Vagina (tissue), 2 donors: ENCODE data around the gene GFAP. TPM values are rescaled to one million over a fixed set of nuclear protein-coding genes. Genes with fewer than 3 reads are reported as not detected.
A peak's percentile ranks its signal among the peaks of the same experiment; 100 is the strongest.

ENCODE experiments used
- DNase-seq, 2 donors: peaks; one replicate each; pipeline ENCODE4 v3.0.0-alpha.2; 2017; ENCODE audit errors: extremely low spot score in 2 of 2
- H3K27ac ChIP-seq: fragments of 200-600 bp; sonication (generic); one replicate; pipeline ENCODE4 v1.5.1; 2019
- H3K27me3 ChIP-seq: fragments of 200-600 bp; sonication (generic); one replicate; pipeline ENCODE4 v1.5.1; 2019
- H3K36me3 ChIP-seq, 2 donors: fragments of 200-600 bp; sonication (generic); one replicate each; pipeline ENCODE4 v1.5.1; 2017 to 2019
- H3K4me1 ChIP-seq: fragments of 200-600 bp; sonication (generic); one replicate; pipeline ENCODE4 v1.5.1; 2019
- H3K4me3 ChIP-seq, 2 donors: fragments of 200-600 bp; sonication (generic); 1 replicate in 1 of 2; 2 replicates in 1 of 2; pipeline ENCODE4 v1.5.1; 2016 to 2019
- H3K9me3 ChIP-seq: fragments of 200-600 bp; sonication (generic); one replicate; pipeline ENCODE4 v1.5.1; 2019
- CTCF ChIP-seq, 3 experiments: fragments of 450-650 bp in 2 of 3; fragments of 200-600 bp in 1 of 3; sonication (generic) in 1 of 3; IDR thresholded peaks; one replicate each; pipeline ENCODE4 v1.5.1; 2017 to 2019; ENCODE audit warnings: antibody characterized with exemption in 3 of 3, mild to moderate bottlenecking in 2 of 3, moderate library complexity in 2 of 3
- POLR2A ChIP-seq, 2 donors: fragments of 450-650 bp; IDR thresholded peaks; one replicate each; pipeline ENCODE4 v1.6.1; 2017; ENCODE audit warnings: antibody characterized with exemption in 2 of 2, mild to moderate bottlenecking in 2 of 2, moderate library complexity in 2 of 2
- POLR2AphosphoS5 ChIP-seq, 2 donors: sonication (generic); formaldehyde crosslinking; IDR thresholded peaks; one replicate each; pipeline ENCODE4 v1.9.0; 2017; ENCODE audit warnings: antibody characterized with exemption in 2 of 2, mild to moderate bottlenecking in 2 of 2, low read depth in 1 of 2; ENCODE audit not compliant: insufficient read depth in 1 of 2
- intact Hi-C: fragments of 100-400 bp; cut with DNase I; formaldehyde crosslinking; loops from one replicate; pipeline ENCODE4 v1.15.1; 2023
- total RNA-seq: library from RNA; depleted of rRNA; stranded (reverse); fragments of >200 nt; gene quantifications from one replicate; pipeline ENCODE4 v1.2.3, GENCODE V29; 2016

Gene GFAP
- not detected for total RNA-seq

- Histone ChIP-seq H3K4me1 (peaks cover 23% of the 10 kb centered on the region), H3K36me3 (no peaks in the 10 kb centered on the region), H3K4me3 (no peak within 1 kb of the TSS), H3K9me3 (no peaks in the 10 kb centered on the region), H3K27me3 (no peaks in the 10 kb centered on the region), H3K27ac (no peak within 1 kb of the TSS)
- intact Hi-C loops, result loop anchor here (10.0 kb wide), 1 partner anchor 189 kb away; no protein-coding TSS in a partner anchor
- TF ChIP-seq POLR2AphosphoS5 (IDR thresholded peaks at IDR 0.05; ENCODE audit: insufficient read depth in 1 of 2, low read depth in 1 of 2), result no peak
- TF ChIP-seq CTCF (IDR thresholded peaks at IDR 0.05), result no peak
- no peak for TF ChIP-seq POLR2A (IDR thresholded peaks at IDR 0.05)
- DNase-seq, result no peak
These were observed at the start of gene GFAP for GRCh38 chr17:44915321-44915726. GFAP (minus strand) TSS chr17:44915500; CDS start chr17:44915486, 14 bp downstream.

- H3K4me1 ChIP-seq, result peaks cover 15% of the 10 kb centered on the region
- no peaks in the 10 kb centered on the region for H3K36me3 ChIP-seq
- H3K4me3 ChIP-seq, result no peak overlapping the region
- TF ChIP-seq POLR2AphosphoS5 (IDR thresholded peaks at IDR 0.05; ENCODE audit: insufficient read depth in 1 of 2, low read depth in 1 of 2), result no peak
- TF ChIP-seq CTCF (IDR thresholded peaks at IDR 0.05), result no peak
- no peak for TF ChIP-seq POLR2A (IDR thresholded peaks at IDR 0.05)
- no peaks in the 10 kb centered on the region for H3K27me3 ChIP-seq
- no peaks in the 10 kb centered on the region for H3K9me3 ChIP-seq
- DNase-seq, result no peak
- intact Hi-C loops, result no loop called here
- H3K27ac ChIP-seq, result no peak overlapping the region
These were observed 46.6 kb upstream of the GFAP start for GRCh38 chr17:44961921-44962350.

GRCh38 chr17:44960691-44961090 lies 45.4 kb upstream of the GFAP start:
- H3K4me1 ChIP-seq, result peaks cover 11% of the 10 kb centered on the region
- no peaks in the 10 kb centered on the region for H3K27me3 ChIP-seq
- H3K36me3 ChIP-seq, result no peaks in the 10 kb centered on the region
- DNase-seq, result no peak
- TF ChIP-seq POLR2A (IDR thresholded peaks at IDR 0.05) (no peak), CTCF (IDR thresholded peaks at IDR 0.05) (no peak), POLR2AphosphoS5 (IDR thresholded peaks at IDR 0.05; ENCODE audit: insufficient read depth in 1 of 2, low read depth in 1 of 2) (no peak)
- H3K9me3 ChIP-seq, result no peaks in the 10 kb centered on the region
- intact Hi-C loops, result no loop called here
- no peak overlapping the region for H3K4me3 ChIP-seq
- no peak overlapping the region for H3K27ac ChIP-seq

GRCh38 chr17:44959821-44960531 lies 44.7 kb upstream of the GFAP start:
- no peak overlapping the region for H3K27ac ChIP-seq
- DNase-seq, result no peak
- H3K27me3 ChIP-seq, result no peaks in the 10 kb centered on the region
- no peaks in the 10 kb centered on the region for H3K36me3 ChIP-seq
- TF ChIP-seq POLR2AphosphoS5 (IDR thresholded peaks at IDR 0.05; ENCODE audit: insufficient read depth in 1 of 2, low read depth in 1 of 2) (no peak), CTCF (IDR thresholded peaks at IDR 0.05) (no peak), POLR2A (IDR thresholded peaks at IDR 0.05) (no peak)
- no peaks in the 10 kb centered on the region for H3K9me3 ChIP-seq
- intact Hi-C loops, result no loop called here
- H3K4me3 ChIP-seq, result peak overlapping the region; percentile 12 to 25
- peaks cover 11% of the 10 kb centered on the region for H3K4me1 ChIP-seq
